ENCODE data around the gene LAMA3.

Gene LAMA3

GRCh38 chr18:23968638-23969604, 279.7 kb downstream of the LAMA3 start:
- DNase-seq (ENCODE audit: low spot score) = no peak

GRCh38 chr18:23969664-23970063, 280.4 kb downstream of the LAMA3 start:
- DNase-seq (ENCODE audit: low spot score) = no peak

DNA sequence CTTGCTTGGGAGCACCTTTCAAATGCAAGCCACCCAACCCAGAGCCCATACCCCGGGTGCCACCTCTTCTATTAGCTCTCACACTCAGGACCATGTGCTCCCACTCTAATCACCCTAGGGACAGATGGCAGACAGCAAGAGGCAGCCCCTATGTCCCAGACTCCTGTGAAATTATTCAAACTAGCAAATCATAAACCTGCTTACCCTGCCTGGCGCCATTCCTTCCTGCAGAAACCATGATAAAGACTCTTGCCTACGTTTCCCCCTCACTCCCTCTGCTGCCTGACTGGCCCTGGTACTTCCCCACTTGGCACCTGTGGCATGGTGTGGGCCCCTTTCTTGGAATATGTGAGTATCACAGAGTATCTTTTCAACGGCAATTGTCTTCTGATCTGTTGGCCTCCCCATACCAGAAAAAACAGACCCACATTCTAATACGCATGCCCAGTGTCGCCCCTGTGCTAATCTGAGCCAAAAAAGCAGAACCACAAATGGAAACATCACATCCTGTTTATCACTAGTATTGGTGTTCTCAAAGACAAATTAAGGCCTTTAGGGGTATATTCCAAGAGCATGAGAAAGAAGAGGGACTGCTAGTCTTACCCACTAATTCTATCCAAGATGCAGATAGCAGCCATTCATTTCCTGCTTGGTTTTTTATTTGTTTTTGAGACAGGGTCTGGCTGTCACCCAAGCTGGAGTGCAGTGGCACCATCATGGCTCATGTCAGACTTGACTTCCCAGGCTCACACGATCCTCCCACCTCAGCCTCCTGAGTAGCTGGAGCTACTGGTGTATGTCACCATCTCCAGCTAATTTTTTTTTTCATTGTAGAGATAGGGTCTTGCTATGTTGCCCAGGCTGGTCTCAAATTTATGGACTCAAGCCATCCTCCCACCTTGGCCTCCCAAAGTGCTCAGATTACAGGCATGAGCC, 281.2 kb downstream of the LAMA3 start:
- DNase-seq (ENCODE audit: low spot score) = no peak

DNA sequence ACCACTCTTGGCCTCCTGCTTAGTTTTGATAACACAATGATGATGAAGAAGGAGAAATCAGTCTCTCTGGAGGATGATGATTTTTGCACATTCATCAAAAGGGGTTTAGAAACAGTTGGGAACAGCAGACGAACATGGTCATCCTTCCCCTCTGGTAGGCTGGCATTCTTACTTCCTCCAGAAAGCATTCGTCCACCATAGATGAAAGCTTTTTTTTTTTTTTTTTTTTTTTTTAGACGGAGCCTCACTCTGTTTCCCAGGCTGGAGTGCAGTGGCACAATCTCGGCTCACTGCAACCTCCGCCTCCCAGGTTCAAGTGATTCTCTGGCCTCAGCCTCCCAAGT, 281.8 kb downstream of the LAMA3 start:
- DNase-seq (ENCODE audit: low spot score) = no peak

DNA sequence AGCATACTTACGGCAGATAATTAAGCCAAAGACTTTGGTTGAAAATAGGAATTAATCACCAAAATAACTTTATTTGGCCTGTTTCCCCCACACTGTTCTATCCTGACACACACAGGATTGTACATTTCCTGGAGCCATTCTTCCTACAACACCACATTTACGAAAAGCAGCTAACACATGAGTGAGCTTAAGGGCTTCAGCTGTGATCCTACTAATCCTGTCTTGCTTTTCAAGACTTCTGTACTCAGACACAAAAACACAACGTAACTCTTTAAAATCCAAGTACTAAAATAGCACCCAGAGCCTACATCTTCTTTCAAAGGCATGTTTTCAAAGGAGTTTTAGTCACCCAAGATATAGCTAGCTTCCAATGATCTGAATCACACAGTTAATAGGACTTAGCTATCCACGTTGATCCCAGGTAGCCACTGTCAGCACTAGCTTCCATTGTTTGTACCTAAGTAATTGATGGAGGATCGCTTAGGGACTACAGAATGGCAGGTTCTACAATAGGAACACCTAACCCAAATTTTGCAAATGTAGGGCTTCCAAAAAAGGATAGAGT, 282.5 kb downstream of the LAMA3 start:
- DNase-seq (ENCODE audit: low spot score) = no peak

GRCh38 chr18:23972453-23972852, 283.2 kb downstream of the LAMA3 start:
- no peak for DNase-seq (ENCODE audit: low spot score)

DNA sequence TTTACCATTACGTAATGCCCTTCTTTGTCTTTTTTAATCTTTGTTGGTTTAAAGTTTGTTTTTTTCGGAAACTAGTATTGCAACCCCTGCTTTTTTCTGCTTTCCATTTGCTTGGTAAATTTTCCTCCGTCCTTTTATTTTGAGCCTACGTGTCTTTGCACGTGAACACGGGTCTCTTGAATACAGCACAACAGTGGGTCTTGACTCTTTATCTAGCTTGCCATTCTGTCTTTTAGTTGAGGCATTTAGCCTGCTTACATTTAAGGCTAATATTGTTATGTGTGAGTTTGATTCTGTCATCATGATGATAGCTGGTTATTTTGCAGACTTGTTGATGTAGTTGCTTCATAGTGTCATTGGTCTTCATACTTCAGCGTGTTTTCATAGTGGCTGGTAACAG, 287.9 kb downstream of the LAMA3 start:
- DNase-seq (ENCODE audit: low spot score) = no peak

- DNase-seq (ENCODE audit: low spot score) = no peak
These were observed 288.6 kb downstream of the LAMA3 start for GRCh38 chr18:23977719-23978483.

DNA sequence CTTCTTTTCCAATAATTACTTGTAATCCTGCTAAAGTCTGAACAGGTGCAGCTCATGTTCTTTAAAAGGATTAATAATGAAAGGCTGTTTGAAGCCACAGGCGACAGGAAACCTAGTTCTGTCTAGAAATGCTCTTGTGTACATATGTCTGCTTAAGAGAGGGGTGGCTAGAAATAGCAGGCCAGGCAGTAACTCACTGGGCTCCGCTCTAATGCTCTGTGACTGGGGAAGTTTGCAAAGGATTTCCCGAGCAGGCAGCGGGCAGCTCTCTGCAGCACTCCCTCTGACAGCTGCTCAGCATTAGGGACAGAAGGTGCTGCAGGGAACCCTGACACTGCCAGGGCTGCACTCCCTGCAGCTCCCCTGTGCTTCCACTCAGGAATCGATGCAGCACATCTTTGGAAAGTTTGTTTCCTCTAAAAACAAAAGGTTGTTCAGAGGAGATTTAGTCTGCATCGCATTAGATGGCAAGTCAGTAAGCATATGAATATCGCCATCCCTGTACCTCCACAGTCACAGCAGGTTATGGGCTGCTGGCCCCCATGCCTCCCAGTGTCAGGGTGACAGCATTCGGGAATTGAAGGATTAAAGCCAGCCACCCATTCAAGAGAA, 292.2 kb downstream of the LAMA3 start:
- no peak for DNase-seq (ENCODE audit: low spot score)

DNA sequence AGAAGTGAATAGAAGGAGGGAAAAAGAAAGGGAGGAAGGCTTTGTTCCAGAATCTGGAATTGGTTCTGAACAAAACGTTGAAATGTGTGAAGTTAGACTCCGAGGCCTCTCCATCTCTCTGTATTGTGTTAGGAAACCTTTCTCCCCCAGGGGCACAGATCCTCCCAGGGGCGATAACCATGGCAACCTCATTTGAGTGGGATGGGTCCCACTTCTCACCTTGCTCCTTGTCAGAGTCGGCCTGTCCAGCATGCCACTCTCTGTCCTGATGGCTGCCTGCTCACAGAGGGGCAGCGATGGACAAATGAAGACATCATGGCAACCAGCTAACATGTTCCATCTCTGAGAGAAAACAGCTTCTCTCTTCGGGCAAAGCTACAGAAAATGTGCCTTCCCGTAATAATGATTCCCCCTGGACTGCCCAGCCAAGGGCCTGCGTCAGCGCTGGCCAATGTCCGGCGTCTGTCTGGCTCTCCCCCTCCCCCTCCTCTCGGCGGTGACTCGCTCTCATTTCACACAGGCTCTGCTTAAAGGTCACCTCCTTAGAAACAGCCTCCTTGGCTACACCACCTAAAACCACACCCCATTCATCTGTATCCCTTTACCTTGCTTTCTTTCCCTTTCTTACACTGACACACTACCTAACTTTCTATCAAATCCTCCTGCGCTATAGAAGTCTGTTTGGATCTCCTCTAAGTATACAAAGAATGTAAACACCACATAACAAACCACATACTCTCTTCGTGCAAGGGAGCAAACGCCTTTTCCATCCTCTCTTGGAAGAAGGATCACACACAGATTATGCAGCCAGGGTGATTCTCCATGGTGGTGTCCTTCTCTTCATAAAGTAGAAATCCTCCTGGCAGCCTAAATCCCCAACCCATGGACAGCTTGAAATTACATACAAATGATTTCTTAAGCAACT, 293.2 kb downstream of the LAMA3 start:
- DNase-seq (ENCODE audit: low spot score) = peak; percentile 63

GRCh38 chr18:23983112-23983511, 293.9 kb downstream of the LAMA3 start:
- DNase-seq (ENCODE audit: low spot score) = no peak

GRCh38 chr18:23986600-23987359, 297.5 kb downstream of the LAMA3 start:
- no peak for DNase-seq (ENCODE audit: low spot score)

DNA sequence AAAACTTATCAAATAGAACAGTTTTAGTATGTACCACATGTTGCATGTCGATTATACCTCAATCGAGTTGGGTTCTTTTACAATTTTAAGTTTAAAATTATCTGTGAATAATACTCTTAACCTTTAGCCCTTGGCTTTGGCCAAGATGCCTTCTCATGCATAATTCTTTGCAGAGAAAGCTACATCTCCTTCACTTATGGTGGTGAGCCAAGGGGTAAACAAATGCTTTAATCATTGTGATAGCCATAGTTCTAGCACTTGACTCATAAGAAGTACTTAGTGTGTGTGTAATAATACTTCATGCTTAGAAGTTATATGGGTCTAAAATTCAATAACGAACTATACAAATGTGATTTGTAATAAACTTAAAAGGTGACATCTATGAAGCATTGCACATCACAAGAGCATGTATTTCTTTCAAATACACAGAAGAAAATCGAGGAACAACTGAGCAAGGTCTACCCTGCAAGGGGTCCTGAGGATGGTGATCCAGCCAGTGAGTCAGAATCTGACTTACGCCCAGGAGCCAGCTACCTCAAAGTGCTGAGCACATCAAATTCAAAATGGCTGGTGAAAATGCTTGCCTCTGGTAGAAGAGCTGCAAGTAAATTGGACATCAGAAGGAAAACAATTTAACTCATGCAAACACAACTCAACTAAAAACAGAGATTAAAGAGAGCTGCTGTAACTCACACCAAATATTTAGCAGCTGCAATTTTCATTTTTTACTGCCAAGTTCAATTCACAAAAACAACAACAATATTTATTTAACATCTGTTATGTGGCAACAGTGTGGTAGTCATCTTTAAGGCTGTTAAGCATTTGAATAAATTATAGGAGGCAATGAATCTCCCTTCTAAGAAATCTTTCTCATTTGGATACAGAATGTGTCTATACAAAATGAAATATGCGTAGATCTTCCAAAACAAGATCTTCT, 301.5 kb downstream of the LAMA3 start:
- no peak for DNase-seq (ENCODE audit: low spot score)

GRCh38 chr18:23992089-23992940, 303.1 kb downstream of the LAMA3 start:
- no peak for DNase-seq (ENCODE audit: low spot score)

GRCh38 chr18:23992941-23993280, 303.7 kb downstream of the LAMA3 start:
- no peak for DNase-seq (ENCODE audit: low spot score)

GRCh38 chr18:23994361-23994902, 305.2 kb downstream of the LAMA3 start:
- peak; percentile 72 for DNase-seq (ENCODE audit: low spot score)

GRCh38 chr18:23995180-23995579, 305.9 kb downstream of the LAMA3 start:
- no peak for DNase-seq (ENCODE audit: low spot score)
